ELF-1 (cell line): Measurements from ENCODE around the gene FOLR2.

Experiments
- DNase-seq: peaks from one replicate; pipeline ENCODE4 v3.0.0-alpha.2; 2016; ENCODE audit warnings: low read depth, low spot score

FOLR2 gene

DNA sequence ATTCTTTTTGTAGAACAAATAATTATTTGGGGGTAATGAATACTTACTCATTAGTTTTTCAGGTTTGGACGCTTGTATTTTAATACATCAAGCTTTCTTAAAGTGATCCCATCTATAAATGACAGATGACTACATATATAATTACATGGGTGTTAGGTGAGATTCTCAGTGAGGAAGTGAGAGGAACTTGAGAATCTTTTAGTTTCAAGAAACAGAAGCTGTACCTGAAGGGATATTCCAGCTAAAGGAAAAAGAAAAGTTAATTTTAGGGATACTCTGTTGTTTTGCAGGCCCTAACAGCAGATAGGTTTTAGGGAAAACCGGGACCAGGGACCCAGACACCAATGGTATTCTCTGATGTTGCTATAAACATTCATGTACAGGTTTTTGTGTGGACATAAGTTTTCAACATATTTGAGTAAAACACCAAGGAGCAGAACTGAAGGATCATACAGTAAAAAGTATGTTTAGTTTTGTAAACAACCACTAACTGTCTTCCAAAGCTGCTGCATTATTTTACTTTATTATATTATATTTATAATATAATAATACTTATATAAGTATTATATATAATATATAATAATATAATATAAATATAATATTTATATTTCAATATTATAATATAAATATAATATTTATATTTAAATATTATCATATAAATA lies 51.5 kb downstream of the FOLR2 start:
- DNase-seq: no peak
